Omental fat pad (tissue), 4 donors: ENCODE results near the gene TNFRSF12A. TPM values are rescaled to one million over a fixed set of nuclear protein-coding genes. Genes with fewer than 3 reads are reported as not detected.

ENCODE experiments used
- ATAC-seq: fragments of 150-250 bp; one replicate; pipeline ENCODE4 v1.9.1; 2016; ENCODE audit warnings: mild to moderate bottlenecking, moderate library complexity; ENCODE audit not compliant: low FRiP score
- DNase-seq: peaks from one replicate; pipeline ENCODE4 v3.0.0-alpha.2; 2019; ENCODE audit warnings: low spot score
- CTCF ChIP-seq, 3 donors: fragments of 450-650 bp; IDR thresholded peaks; one replicate each; pipeline ENCODE4 v1.5.1; 2016 to 2017; ENCODE audit warnings: antibody characterized with exemption in 3 of 3, mild to moderate bottlenecking in 3 of 3, moderate library complexity in 2 of 3
- total RNA-seq, 4 donors: library from RNA; depleted of rRNA; stranded (reverse); fragments of >200 nt; gene quantifications; one replicate each; pipeline ENCODE4 v1.1.0, GENCODE V29; 2016

The TNFRSF12A gene
- total RNA-seq, 4 donors from 2014 or later, result 9.0 to 465 (median 94.3) TPM

- no peak for TF ChIP-seq CTCF (IDR thresholded peaks at IDR 0.05)
- DNase-seq, result peak; percentile 72
- peak; percentile 95 for ATAC-seq
Observed at GRCh38 chr16:2980227-2981176, 39.7 kb upstream of the TNFRSF12A start, which contains the start of gene PKMYT1. Gene PKMYT1 (minus strand): TSS chr16:2980446. CDS start chr16:2979657, 789 bp downstream.

- DNase-seq, result no peak
- ATAC-seq, result no peak
- TF ChIP-seq CTCF (IDR thresholded peaks at IDR 0.05), result no peak
Observed at GRCh38 chr16:2981177-2981898, 38.8 kb upstream of the TNFRSF12A start.

- ATAC-seq (no peak), DNase-seq (no peak)
- TF ChIP-seq CTCF (IDR thresholded peaks at IDR 0.05), result no peak
Observed at GRCh38 chr16:2981899-2982250, 38.3 kb upstream of the TNFRSF12A start.

- TF ChIP-seq CTCF (IDR thresholded peaks at IDR 0.05), result no peak
- ATAC-seq (no peak), DNase-seq (no peak)
Observed at GRCh38 chr16:2982402-2982801, 37.8 kb upstream of the TNFRSF12A start.

- ATAC-seq (peak; percentile 63), DNase-seq (peak; percentile 50)
- peak in 2 of 3 donors; percentile 57 to 62 for TF ChIP-seq CTCF (IDR thresholded peaks at IDR 0.05)
Observed at GRCh38 chr16:2983706-2984136, 36.4 kb upstream of the TNFRSF12A start.

- ATAC-seq (no peak), DNase-seq (no peak)
- no peak for TF ChIP-seq CTCF (IDR thresholded peaks at IDR 0.05)
Observed at GRCh38 chr16:2985462-2985861, 34.7 kb upstream of the TNFRSF12A start.
